Mesodermal cell (in vitro differentiated cells): ENCODE results near the gene INHBC.

Source experiments
- H3K27ac ChIP-seq: 2 replicates; pipeline ENCODE4 v1.7.0; 2013; ENCODE audit warnings: mild to moderate bottlenecking, low read depth, low read length, moderate library complexity; ENCODE audit not compliant: severe bottlenecking
- H3K36me3 ChIP-seq: 2 replicates; pipeline ENCODE4 v1.7.1; 2013; ENCODE audit warnings: mild to moderate bottlenecking, low read length, moderate library complexity; ENCODE audit not compliant: control insufficient read depth, insufficient read depth
- H3K4me1 ChIP-seq: one replicate; pipeline ENCODE4 v1.7.1; 2013; ENCODE audit warnings: mild to moderate bottlenecking, low read length; ENCODE audit not compliant: insufficient read depth, control insufficient read depth, poor library complexity, severe bottlenecking
- H3K4me3 ChIP-seq: 2 replicates; pipeline ENCODE4 v1.7.0; 2013; ENCODE audit warnings: low read length, control low read depth, mild to moderate bottlenecking; ENCODE audit not compliant: insufficient read depth, poor library complexity, severe bottlenecking; ENCODE audit errors: extremely low read depth
- H3K9me3 ChIP-seq: 2 replicates; pipeline ENCODE4 v1.7.1; 2013; ENCODE audit warnings: mild to moderate bottlenecking, low read length, moderate library complexity; ENCODE audit not compliant: control insufficient read depth
- WGBS, 2 experiments: methylation state at CpG; one replicate each; pipeline ENCODE4 v1.1.5; 2013; ENCODE audit warnings: missing lambda C conversion rate in 2 of 2; ENCODE audit not compliant: insufficient coverage in 2 of 2; 5-methylcytosine and 5-hydroxymethylcytosine counted together

Gene INHBC

DNA sequence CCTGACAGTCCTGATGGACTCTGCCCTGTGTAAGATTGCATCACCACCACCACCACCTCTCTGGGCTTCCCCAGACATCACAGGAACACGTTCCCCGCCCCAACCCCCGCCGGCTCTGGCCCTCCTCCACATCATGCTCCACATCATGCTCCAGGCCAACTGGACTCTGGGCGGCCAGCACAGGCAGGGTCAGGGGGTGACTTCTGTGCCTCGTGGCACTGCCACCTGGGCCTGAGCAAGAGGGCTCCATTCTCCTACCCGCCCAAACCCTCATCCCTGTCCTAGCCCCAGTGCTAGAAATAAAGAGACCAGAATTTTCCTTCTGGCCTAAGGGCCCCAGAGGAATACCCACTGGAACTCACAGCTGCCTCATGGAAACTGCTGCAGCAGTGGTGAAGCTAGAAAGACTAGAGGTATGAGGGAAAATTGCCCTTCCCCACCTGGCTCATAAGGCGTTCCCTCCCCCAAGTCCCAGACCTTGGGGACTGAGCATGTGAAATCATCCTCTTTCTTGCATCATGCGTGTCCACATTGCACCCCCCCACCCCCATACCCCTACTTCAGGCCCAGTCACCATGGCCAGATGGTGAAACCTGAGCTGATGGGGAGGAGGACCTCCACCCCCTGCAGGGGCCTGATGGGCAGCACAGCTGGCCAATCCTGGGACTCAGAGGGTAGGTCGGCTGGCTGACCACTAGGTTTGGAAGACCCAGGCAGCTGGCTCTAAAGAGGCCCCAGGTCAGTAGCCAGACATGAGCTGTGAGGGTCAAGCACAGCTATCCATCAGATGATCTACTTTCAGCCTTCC, 20.2 kb downstream of the INHBC start, which contains the start of gene INHBE:
Gene INHBE, plus strand, starts transcription at position 742 of the 808 bp plus-strand sequence. CDS start 230 bp downstream, outside the sequence.
- Histone ChIP-seq H3K36me3 (no peaks in the 10 kb centered on the region), H3K4me1 (peaks cover 34% of the 10 kb centered on the region), H3K4me3 (no peak within 1 kb of the TSS), H3K9me3 (no peaks in the 10 kb centered on the region), H3K27ac (peak within 1 kb of the TSS; percentile 80)
- 67 to 82% methylated on average over 4 to 9 of the region's 10 CpGs for WGBS, 2 experiments

GRCh38 chr12:57455374-57456144, 21.0 kb downstream of the INHBC start:
- whole genome bisulfite sequencing, 2 experiments: 66 to 83% methylated on average over 6 of the region's 10 CpGs
- peaks cover 40% of the 10 kb centered on the region for H3K4me1 ChIP-seq
- H3K4me3 ChIP-seq: no peak overlapping the region
- H3K27ac ChIP-seq: no peak overlapping the region
- no peaks in the 10 kb centered on the region for H3K9me3 ChIP-seq
- no peaks in the 10 kb centered on the region for H3K36me3 ChIP-seq

DNA sequence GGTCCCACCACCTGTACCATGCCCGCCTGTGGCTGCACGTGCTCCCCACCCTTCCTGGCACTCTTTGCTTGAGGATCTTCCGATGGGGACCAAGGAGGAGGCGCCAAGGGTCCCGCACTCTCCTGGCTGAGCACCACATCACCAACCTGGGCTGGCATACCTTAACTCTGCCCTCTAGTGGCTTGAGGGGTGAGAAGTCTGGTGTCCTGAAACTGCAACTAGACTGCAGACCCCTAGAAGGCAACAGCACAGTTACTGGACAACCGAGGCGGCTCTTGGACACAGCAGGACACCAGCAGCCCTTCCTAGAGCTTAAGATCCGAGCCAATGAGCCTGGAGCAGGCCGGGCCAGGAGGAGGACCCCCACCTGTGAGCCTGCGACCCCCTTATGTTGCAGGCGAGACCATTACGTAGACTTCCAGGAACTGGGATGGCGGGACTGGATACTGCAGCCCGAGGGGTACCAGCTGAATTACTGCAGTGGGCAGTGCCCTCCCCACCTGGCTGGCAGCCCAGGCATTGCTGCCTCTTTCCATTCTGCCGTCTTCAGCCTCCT, 21.6 kb downstream of the INHBC start:
- no peaks in the 10 kb centered on the region for H3K9me3 ChIP-seq
- 55 to 68% methylated on average over 12 to 15 of the region's 15 CpGs for WGBS, 2 experiments
- H3K36me3 ChIP-seq: no peaks in the 10 kb centered on the region
- H3K4me1 ChIP-seq: peaks cover 44% of the 10 kb centered on the region
- no peak overlapping the region for H3K27ac ChIP-seq
- no peak overlapping the region for H3K4me3 ChIP-seq

DNA sequence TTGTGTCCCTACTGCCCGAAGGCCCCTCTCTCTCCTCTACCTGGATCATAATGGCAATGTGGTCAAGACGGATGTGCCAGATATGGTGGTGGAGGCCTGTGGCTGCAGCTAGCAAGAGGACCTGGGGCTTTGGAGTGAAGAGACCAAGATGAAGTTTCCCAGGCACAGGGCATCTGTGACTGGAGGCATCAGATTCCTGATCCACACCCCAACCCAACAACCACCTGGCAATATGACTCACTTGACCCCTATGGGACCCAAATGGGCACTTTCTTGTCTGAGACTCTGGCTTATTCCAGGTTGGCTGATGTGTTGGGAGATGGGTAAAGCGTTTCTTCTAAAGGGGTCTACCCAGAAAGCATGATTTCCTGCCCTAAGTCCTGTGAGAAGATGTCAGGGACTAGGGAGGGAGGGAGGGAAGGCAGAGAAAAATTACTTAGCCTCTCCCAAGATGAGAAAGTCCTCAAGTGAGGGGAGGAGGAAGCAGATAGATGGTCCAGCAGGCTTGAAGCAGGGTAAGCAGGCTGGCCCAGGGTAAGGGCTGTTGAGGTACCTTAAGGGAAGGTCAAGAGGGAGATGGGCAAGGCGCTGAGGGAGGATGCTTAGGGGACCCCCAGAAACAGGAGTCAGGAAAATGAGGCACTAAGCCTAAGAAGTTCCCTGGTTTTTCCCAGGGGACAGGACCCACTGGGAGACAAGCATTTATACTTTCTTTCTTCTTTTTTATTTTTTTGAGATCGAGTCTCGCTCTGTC, 22.3 kb downstream of the INHBC start:
- no peak overlapping the region for H3K4me3 ChIP-seq
- H3K36me3 ChIP-seq: no peaks in the 10 kb centered on the region
- H3K9me3 ChIP-seq: no peaks in the 10 kb centered on the region
- WGBS, 2 experiments: 100% methylated on average over 4 of the region's 6 CpGs
- peaks cover 43% of the 10 kb centered on the region for H3K4me1 ChIP-seq
- H3K27ac ChIP-seq: no peak overlapping the region

DNA sequence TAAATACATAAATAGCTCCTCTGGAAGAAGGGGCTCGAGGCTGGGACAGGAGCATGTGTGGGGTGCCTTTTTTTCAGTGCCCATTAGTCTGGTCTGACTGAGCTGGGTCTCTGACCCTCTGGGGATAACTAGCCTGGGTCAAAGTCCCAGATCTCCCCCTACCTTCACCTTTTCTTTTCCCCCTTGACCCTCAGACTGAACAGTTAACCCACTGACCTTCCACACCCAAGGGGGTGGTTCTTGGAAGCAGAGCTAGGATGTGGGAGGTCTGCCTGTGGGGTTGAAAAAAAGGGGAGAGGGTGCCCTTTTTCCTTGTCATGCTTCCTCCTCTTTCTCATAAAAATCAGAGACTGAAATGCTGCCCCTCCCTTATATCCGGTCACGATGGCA, 24.1 kb downstream of the INHBC start:
- H3K36me3 ChIP-seq: no peaks in the 10 kb centered on the region
- peaks cover 34% of the 10 kb centered on the region for H3K4me1 ChIP-seq
- peak overlapping the region; percentile 62 for H3K4me3 ChIP-seq
- H3K9me3 ChIP-seq: no peaks in the 10 kb centered on the region
- peak overlapping the region; percentile 65 for H3K27ac ChIP-seq
- WGBS, 2 experiments: 0% methylated on average over 2 of the region's 3 CpGs

DNA sequence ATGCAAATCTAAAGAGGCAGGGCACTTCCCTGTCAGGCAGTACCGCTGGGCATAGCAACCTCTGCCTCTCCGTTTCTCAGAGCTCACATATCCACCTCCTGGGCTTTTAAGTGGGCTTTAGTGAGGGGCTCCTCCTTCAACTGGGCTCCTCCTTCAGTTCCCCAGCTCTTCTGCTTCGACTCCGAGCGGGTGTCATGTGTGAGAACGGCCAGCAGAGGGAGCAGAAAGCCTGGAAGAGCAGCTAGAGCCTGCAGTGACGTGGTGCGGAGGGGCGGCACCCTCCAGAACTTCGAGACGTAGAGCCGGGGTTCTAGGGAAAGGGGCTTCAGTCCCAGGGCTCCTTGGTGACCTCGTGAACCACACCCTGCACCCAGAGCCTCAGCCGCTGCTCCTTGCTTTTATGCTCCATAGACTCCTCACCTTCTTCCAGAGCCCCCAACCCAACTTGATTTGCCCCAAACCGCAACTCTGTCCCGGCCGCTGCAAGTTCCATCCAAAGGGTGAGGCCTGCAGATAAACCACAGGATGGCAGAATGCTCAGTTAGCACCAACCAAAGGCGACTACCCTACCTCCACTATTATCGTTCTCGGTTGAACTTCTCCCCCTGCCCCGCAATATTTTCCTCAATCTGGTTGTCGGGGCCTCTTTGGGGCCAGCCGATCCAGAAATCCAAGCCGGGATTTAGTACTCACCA, 24.6 kb downstream of the INHBC start:
- Histone ChIP-seq H3K36me3 (no peaks in the 10 kb centered on the region), H3K9me3 (no peaks in the 10 kb centered on the region), H3K27ac (peak overlapping the region; percentile 67), H3K4me3 (peak overlapping the region; percentile 62), H3K4me1 (peaks cover 34% of the 10 kb centered on the region)
- WGBS, 2 experiments: 1 to 2% methylated on average over 20 to 21 of the region's 24 CpGs

DNA sequence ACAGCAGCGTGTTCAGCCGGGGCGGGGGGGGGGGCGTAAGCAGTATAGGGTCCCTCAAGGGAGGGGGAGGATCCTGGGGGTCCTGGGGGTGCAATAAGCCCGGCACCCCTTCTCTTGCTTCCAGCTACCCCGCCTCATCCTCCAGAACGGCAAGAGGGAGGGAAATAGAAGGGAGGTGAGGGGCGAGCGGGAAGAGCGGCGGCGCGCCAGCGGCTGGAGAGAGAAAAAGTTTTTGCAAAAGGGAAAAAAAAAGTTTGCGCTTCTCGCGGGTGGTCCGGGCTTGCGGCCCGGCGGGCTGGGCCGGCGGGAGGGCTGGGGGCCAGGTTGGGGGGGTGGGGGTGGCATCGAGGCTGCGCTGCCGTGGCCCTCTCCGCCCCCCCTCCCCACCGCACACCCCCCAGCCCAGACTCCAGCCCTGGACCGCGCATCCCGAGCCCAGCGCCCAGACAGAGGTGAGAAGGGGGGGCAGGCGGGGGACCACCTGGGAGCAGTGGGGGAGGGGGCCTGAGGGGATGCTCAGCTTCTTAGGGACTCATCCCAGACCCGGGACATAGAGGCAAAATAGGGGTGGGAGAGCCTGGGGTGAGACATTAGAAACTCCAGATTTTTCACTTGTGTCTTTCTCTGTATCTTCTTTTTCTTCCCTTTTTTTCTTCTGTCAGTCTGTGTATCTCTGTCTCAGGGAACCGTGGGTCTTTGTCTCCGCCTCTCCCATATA, 25.3 kb downstream of the INHBC start, which contains the start of gene GLI1:
Gene GLI1, plus strand, starts transcription at position 36 of the 718 bp plus-strand sequence. CDS start 3,907 bp downstream, outside the sequence.
- Histone ChIP-seq H3K9me3 (no peaks in the 10 kb centered on the region), H3K4me1 (peaks cover 27% of the 10 kb centered on the region), H3K27ac (peak within 1 kb of the TSS; percentile 67), H3K4me3 (peak within 1 kb of the TSS; percentile 62), H3K36me3 (no peaks in the 10 kb centered on the region)
- 0% methylated on average over 1 of the region's 36 CpGs; no CpG with 5 or more reads in 1 of the 2 experiments for WGBS, 2 experiments

DNA sequence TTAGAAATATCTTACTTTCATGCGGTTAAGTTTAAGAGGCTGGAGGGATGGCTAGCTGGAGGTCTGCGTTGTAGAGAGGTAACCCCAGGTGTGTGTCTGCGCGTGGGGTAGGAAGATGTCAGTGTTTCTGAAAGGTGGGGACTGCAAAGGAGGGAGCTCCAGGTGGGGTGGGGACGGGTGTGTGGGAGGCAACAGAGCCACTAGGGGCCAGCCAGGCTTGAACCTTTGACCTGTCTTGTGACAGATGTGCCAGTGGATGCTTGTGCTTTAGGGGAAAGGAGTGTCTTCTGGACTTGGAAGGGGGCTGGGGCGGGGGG, 25.8 kb downstream of the INHBC start:
- H3K27ac ChIP-seq: peak overlapping the region; percentile 6
- peak overlapping the region; percentile 62 for H3K4me3 ChIP-seq
- WGBS, 2 experiments: 0 to 3% methylated on average over 4 to 5 of the region's 6 CpGs
- no peaks in the 10 kb centered on the region for H3K9me3 ChIP-seq
- peaks cover 25% of the 10 kb centered on the region for H3K4me1 ChIP-seq
- H3K36me3 ChIP-seq: no peaks in the 10 kb centered on the region

GRCh38 chr12:57460841-57461275, 26.3 kb downstream of the INHBC start:
- H3K36me3 ChIP-seq: no peaks in the 10 kb centered on the region
- no peaks in the 10 kb centered on the region for H3K9me3 ChIP-seq
- WGBS, 2 experiments: 1 to 3% methylated on average over 13 to 16 of the region's 19 CpGs
- H3K27ac ChIP-seq: peak overlapping the region; percentile 66
- peak overlapping the region; percentile 62 for H3K4me3 ChIP-seq
- peaks cover 22% of the 10 kb centered on the region for H3K4me1 ChIP-seq
